ENCODE results near the gene ROCK2. TPM values are rescaled to one million over a fixed set of nuclear protein-coding genes. Genes with fewer than 3 reads are reported as not detected.

Gene ROCK2
- total and polyA plus RNA-seq, 2 of the 13 experiments (the other 11 are each of a cell fraction or from before 2014, with no cell fraction given) = 38.1 to 119 TPM

DNA sequence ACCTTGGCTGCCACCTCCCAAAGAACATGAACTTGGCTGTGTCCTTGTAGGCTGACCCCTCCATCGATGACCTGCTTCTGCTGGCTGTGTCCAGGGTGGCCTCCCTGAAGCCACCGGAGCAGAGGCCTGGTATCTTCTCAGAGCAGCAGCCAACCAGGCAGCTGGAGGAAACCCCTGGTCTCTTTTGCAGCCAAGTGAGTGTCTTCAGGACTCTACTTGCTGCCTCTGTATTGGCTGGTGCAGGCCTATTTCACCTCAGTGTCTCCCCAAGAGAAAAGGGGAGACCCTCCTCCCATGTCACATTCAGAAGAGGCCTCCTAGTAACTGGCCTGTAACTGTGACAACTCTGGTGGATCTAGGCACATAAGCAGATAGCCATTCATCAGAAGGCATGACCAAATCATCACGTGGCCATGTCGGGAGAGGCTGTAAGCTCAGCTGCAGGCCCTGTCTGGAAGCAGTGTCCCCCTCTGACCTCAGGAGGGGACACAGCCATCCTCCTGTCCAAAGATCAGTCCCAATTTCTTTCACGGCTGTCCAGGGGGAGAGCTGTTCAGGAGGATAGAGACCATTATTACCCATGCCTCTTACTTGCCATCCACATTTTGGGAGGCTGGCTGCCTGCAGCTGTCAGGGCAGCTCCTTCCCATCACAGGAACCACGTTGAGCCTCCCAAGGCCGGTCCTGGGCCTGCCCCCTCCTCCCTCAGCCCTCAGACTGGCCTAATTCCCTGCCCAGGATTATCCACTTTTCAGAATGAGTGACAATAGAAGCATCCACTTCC is 20.9 kb upstream of the ROCK2 start (continued):
- TF ChIP-seq, protein P1, sequence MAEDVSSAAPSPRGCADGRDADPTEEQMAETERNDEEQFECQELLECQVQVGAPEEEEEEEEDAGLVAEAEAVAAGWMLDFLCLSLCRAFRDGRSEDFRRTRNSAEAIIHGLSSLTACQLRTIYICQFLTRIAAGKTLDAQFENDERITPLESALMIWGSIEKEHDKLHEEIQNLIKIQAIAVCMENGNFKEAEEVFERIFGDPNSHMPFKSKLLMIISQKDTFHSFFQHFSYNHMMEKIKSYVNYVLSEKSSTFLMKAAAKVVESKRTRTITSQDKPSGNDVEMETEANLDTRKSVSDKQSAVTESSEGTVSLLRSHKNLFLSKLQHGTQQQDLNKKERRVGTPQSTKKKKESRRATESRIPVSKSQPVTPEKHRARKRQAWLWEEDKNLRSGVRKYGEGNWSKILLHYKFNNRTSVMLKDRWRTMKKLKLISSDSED (CRISPR knock-in tag; IDR thresholded peaks at IDR 0.05) = no peak
- TF ChIP-seq ADNP (CRISPR knock-in tag; IDR thresholded peaks at IDR 0.05) (no peak), RBFOX2 (IDR thresholded peaks at IDR 0.05; ENCODE audit: low read depth, low read length) (peak; percentile 53), KDM3A (CRISPR knock-in tag; IDR thresholded peaks at IDR 0.05; ENCODE audit: low read depth) (no peak; the same call in 1 of the 2 replicates), ZNF546 (CRISPR knock-in tag; conservative IDR thresholded peaks at IDR 0.05) (no peak), BCL6 (CRISPR knock-in tag; IDR thresholded peaks at IDR 0.05) (peak; percentile 82), LCORL (IDR thresholded peaks at IDR 0.05) (peak; percentile 55; the same call in 1 of the 2 replicates), LCORL (CRISPR knock-in tag; IDR thresholded peaks at IDR 0.05) (peak; percentile 99), MTF2 (CRISPR knock-in tag; IDR thresholded peaks at IDR 0.05; ENCODE audit: borderline replicate concordance) (no peak), HMGA1 (CRISPR knock-in tag; conservative IDR thresholded peaks at IDR 0.05) (no peak), ATF7 (IDR thresholded peaks at IDR 0.05) (no peak), ATF7 (CRISPR knock-in tag; IDR thresholded peaks at IDR 0.05) (no peak), ZNF205 (CRISPR knock-in tag; IDR thresholded peaks at IDR 0.05) (no peak; the same call in 1 of the 2 replicates), ZNF761 (CRISPR knock-in tag; conservative IDR thresholded peaks at IDR 0.05) (peak; percentile 51; the same call in 1 of the 2 replicates), DNMT3B (CRISPR knock-in tag; conservative IDR thresholded peaks at IDR 0.05) (no peak), MED13 (CRISPR knock-in tag; IDR thresholded peaks at IDR 0.05) (peak; percentile 54; the same call in 1 of the 2 replicates), ZNF781 (CRISPR knock-in tag; IDR thresholded peaks at IDR 0.05; ENCODE audit: borderline replicate concordance, not compliant biosample characterization) (peak; percentile 64), NFIB (CRISPR knock-in tag; IDR thresholded peaks at IDR 0.05; ENCODE audit: borderline replicate concordance) (no peak)
- TF ChIP-seq, protein P2, sequence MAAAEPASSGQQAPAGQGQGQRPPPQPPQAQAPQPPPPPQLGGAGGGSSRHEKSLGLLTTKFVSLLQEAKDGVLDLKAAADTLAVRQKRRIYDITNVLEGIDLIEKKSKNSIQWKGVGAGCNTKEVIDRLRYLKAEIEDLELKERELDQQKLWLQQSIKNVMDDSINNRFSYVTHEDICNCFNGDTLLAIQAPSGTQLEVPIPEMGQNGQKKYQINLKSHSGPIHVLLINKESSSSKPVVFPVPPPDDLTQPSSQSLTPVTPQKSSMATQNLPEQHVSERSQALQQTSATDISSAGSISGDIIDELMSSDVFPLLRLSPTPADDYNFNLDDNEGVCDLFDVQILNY (CRISPR knock-in tag; conservative IDR thresholded peaks at IDR 0.05) = no peak
- TF ChIP-seq, protein P3, sequence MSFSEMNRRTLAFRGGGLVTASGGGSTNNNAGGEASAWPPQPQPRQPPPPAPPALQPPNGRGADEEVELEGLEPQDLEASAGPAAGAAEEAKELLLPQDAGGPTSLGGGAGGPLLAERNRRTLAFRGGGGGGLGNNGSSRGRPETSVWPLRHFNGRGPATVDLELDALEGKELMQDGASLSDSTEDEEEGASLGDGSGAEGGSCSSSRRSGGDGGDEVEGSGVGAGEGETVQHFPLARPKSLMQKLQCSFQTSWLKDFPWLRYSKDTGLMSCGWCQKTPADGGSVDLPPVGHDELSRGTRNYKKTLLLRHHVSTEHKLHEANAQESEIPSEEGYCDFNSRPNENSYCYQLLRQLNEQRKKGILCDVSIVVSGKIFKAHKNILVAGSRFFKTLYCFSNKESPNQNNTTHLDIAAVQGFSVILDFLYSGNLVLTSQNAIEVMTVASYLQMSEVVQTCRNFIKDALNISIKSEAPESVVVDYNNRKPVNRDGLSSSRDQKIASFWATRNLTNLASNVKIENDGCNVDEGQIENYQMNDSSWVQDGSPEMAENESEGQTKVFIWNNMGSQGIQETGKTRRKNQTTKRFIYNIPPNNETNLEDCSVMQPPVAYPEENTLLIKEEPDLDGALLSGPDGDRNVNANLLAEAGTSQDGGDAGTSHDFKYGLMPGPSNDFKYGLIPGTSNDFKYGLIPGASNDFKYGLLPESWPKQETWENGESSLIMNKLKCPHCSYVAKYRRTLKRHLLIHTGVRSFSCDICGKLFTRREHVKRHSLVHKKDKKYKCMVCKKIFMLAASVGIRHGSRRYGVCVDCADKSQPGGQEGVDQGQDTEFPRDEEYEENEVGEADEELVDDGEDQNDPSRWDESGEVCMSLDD (CRISPR knock-in tag; IDR thresholded peaks at IDR 0.05; ENCODE audit: borderline replicate concordance) = no peak
- TF ChIP-seq, protein P4, sequence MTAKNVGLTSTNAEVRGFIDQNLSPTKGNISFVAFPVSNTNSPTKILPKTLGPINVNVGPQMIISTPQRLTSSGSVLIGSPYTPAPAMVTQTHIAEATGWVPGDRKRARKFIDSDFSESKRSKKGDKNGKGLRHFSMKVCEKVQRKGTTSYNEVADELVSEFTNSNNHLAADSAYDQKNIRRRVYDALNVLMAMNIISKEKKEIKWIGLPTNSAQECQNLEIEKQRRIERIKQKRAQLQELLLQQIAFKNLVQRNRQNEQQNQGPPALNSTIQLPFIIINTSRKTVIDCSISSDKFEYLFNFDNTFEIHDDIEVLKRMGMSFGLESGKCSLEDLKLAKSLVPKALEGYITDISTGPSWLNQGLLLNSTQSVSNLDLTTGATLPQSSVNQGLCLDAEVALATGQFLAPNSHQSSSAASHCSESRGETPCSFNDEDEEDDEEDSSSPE (CRISPR knock-in tag; IDR thresholded peaks at IDR 0.05) = no peak
- TF ChIP-seq, protein P5, sequence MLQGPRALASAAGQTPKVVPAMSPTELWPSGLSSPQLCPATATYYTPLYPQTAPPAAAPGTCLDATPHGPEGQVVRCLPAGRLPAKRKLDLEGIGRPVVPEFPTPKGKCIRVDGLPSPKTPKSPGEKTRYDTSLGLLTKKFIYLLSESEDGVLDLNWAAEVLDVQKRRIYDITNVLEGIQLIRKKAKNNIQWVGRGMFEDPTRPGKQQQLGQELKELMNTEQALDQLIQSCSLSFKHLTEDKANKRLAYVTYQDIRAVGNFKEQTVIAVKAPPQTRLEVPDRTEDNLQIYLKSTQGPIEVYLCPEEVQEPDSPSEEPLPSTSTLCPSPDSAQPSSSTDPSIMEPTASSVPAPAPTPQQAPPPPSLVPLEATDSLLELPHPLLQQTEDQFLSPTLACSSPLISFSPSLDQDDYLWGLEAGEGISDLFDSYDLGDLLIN (CRISPR knock-in tag; IDR thresholded peaks at IDR 0.05; ENCODE audit: borderline replicate concordance) = no peak

Measured in HepG2 (cell line).